ENCODE results near the gene CHKA. TPM values are rescaled to one million over a fixed set of nuclear protein-coding genes. Genes with fewer than 3 reads are reported as not detected.

The CHKA gene
- total and polyA plus RNA-seq, 9 of the 15 experiments (the other 6 are each of a cell fraction or from before 2014, with no cell fraction given) = 3.6 to 37.0 (median 30.2) TPM

- TF ChIP-seq CHD7 (IDR thresholded peaks at IDR 0.05; ENCODE audit: low read depth, low read length) (no peak), U2AF1 (optimal IDR thresholded peaks at IDR 0.05; ENCODE audit: low read depth, low read length) (no peak)
These were observed 38.7 kb downstream of the CHKA start (continued) for GRCh38 chr11:68082481-68082880.
